Loucy (cell line): ENCODE measurements around the gene MAP3K15.

Experiments
- H2AFZ ChIP-seq: fragments of 200-600 bp; sonication (generic); 2 replicates; pipeline ENCODE4 v1.6.0; 2016; ENCODE audit warnings: antibody characterized with exemption, mild to moderate bottlenecking, low read length, moderate library complexity
- H3F3A ChIP-seq: fragments of 200-600 bp; 2 replicates; pipeline ENCODE4 v1.6.0; 2016; ENCODE audit warnings: antibody characterized with exemption, low read depth, mild to moderate bottlenecking
- H3K27me3 ChIP-seq: fragments of 200-600 bp; sonication (generic); 2 replicates; pipeline ENCODE4 v1.6.1; 2014; ENCODE audit warnings: low read length, mild to moderate bottlenecking; ENCODE audit not compliant: insufficient read depth, poor library complexity, severe bottlenecking
- H3K36me3 ChIP-seq: fragments of 200-600 bp; sonication (generic); 2 replicates; pipeline ENCODE4 v1.6.1; 2016; ENCODE audit warnings: low read length; ENCODE audit not compliant: insufficient read depth
- H3K4me1 ChIP-seq: fragments of 200-600 bp; sonication (generic); 2 replicates; pipeline ENCODE4 v1.5.1; 2014; ENCODE audit warnings: low read length, mild to moderate bottlenecking; ENCODE audit not compliant: insufficient read depth, poor library complexity, severe bottlenecking
- H3K4me2 ChIP-seq: fragments of 200-600 bp; sonication (generic); 2 replicates; pipeline ENCODE4 v1.6.0; 2014; ENCODE audit warnings: antibody characterized with exemption, low read length, low read depth, mild to moderate bottlenecking; ENCODE audit not compliant: poor library complexity, severe bottlenecking
- H3K4me3 ChIP-seq: fragments of 200-600 bp; sonication (generic); 2 replicates; pipeline ENCODE4 v1.5.1; 2014; ENCODE audit warnings: low read length, mild to moderate bottlenecking, mixed read lengths; ENCODE audit not compliant: poor library complexity, severe bottlenecking
- H3K79me2 ChIP-seq: fragments of 200-600 bp; sonication (generic); 2 replicates; pipeline ENCODE4 v1.6.1; 2014; ENCODE audit warnings: low read length; ENCODE audit not compliant: insufficient read depth
- H3K9ac ChIP-seq: fragments of 200-600 bp; sonication (generic); 2 replicates; pipeline ENCODE4 v1.6.0; 2014; ENCODE audit warnings: mild to moderate bottlenecking, low read depth, low read length, moderate library complexity; ENCODE audit not compliant: poor library complexity, severe bottlenecking
- H3K9me2 ChIP-seq: fragments of 200-600 bp; sonication (generic); replicated peaks from 2 replicates; pipeline ENCODE4 v1.6.1; 2016; ENCODE audit warnings: low read depth, low read length, mixed read lengths
- H3K9me3 ChIP-seq: fragments of 200-600 bp; sonication (generic); 2 replicates; pipeline ENCODE4 v1.6.1; 2014; ENCODE audit warnings: mild to moderate bottlenecking, antibody characterized with exemption, low read length, low read depth; ENCODE audit not compliant: insufficient read depth
- H4K20me1 ChIP-seq: fragments of 200-600 bp; sonication (generic); 2 replicates; pipeline ENCODE4 v1.6.0; 2014; ENCODE audit warnings: antibody characterized with exemption, low read length, mild to moderate bottlenecking; ENCODE audit not compliant: insufficient read depth, poor library complexity, severe bottlenecking
- EZH2phosphoT487 ChIP-seq: fragments of 200-600 bp; IDR thresholded peaks from 2 replicates; pipeline ENCODE4 v1.6.1; 2018; ENCODE audit warnings: antibody characterized with exemption, mild to moderate bottlenecking, moderate library complexity, borderline replicate concordance
- TF ChIP-seq, protein P1 (sequence below): fragments of 200-600 bp; sonication (generic); conservative IDR thresholded peaks from 2 replicates; pipeline ENCODE4 v1.5.1; 2014; ENCODE audit warnings: mild to moderate bottlenecking, antibody characterized with exemption, low read length

Gene MAP3K15

DNA sequence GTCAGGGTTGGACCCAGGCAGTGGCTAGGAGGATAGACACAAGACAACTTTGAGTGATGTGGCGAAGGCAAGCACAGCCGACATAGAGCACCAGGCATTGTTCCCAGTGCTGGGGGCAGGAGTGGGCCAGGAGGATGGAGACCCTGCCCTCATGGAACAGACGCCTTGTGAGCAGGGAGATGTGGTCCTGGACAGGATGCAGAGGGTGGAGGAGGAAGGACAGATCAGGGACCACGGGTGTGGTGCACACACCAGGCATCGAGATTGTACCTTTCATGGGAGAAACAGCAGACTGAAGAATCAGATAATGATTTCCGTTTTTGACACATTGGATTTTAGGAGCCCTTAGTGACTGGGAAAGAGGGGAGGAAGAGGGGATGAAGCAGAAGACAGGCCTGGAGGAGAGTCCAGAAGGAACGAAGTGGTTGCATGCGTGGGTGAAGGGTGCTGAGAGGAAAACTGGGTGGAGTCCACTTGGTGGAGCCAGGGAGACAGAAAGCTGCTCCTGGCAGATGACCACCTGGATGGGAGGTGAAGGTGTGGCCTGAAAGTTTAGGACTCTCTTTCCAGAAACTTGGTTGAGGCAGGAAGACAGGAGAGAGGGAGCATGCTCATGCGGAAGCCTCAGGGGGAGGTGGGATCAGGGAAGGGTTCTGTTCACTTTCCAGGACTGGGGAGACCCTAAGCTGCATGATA, 27.9 kb upstream of the MAP3K15 start:
- no peaks in the 10 kb centered on the region for H3K4me1 ChIP-seq
- H3K79me2 ChIP-seq, result no peaks in the 10 kb centered on the region
- H3K9ac ChIP-seq, result no peak overlapping the region
- H3K36me3 ChIP-seq, result peaks cover 3% of the 10 kb centered on the region; the same call in 1 of the 2 replicates
- H3K27me3 ChIP-seq, result no peaks in the 10 kb centered on the region
- no peaks in the 10 kb centered on the region for H3F3A ChIP-seq
- H4K20me1 ChIP-seq, result no peaks in the 10 kb centered on the region
- H2AFZ ChIP-seq, result no peak overlapping the region
- H3K4me2 ChIP-seq, result no peak overlapping the region
- TF ChIP-seq, protein P1, sequence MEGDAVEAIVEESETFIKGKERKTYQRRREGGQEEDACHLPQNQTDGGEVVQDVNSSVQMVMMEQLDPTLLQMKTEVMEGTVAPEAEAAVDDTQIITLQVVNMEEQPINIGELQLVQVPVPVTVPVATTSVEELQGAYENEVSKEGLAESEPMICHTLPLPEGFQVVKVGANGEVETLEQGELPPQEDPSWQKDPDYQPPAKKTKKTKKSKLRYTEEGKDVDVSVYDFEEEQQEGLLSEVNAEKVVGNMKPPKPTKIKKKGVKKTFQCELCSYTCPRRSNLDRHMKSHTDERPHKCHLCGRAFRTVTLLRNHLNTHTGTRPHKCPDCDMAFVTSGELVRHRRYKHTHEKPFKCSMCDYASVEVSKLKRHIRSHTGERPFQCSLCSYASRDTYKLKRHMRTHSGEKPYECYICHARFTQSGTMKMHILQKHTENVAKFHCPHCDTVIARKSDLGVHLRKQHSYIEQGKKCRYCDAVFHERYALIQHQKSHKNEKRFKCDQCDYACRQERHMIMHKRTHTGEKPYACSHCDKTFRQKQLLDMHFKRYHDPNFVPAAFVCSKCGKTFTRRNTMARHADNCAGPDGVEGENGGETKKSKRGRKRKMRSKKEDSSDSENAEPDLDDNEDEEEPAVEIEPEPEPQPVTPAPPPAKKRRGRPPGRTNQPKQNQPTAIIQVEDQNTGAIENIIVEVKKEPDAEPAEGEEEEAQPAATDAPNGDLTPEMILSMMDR, result no peak
- TF ChIP-seq EZH2phosphoT487, result no peak
- H3K9me3 ChIP-seq, result no peaks in the 10 kb centered on the region
- H3K4me3 ChIP-seq, result no peak overlapping the region
- no peaks in the 10 kb centered on the region for H3K9me2 ChIP-seq

DNA sequence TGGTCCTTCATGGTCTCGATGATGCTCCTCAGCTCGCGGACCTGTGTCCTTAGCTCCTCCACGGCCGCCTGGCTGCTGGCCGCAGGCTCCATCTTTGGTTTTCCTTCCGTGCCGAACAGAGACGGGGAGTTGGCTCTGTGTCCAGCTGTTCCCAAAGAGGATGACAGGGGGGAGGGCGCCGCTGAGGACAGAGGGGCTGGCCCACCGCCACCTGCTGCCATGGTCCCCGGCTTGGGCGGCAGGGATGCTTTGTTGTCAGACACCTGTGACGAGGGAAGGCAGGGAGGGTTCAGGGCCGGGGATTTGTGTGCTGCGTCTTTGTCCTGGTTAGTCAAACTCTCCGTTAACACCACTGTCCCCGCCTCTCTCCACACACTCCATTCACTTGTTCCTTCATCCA, 26.6 kb upstream of the MAP3K15 start:
- H3K36me3 ChIP-seq, result peaks cover 3% of the 10 kb centered on the region; the same call in 1 of the 2 replicates
- H3K4me2 ChIP-seq, result no peak overlapping the region
- H3K79me2 ChIP-seq, result no peaks in the 10 kb centered on the region
- TF ChIP-seq, protein P1, result no peak
- no peak for TF ChIP-seq EZH2phosphoT487
- H3F3A ChIP-seq, result no peaks in the 10 kb centered on the region
- H3K4me3 ChIP-seq, result no peak overlapping the region
- no peak overlapping the region for H2AFZ ChIP-seq
- H3K9me3 ChIP-seq, result no peaks in the 10 kb centered on the region
- no peaks in the 10 kb centered on the region for H3K9me2 ChIP-seq
- no peaks in the 10 kb centered on the region for H3K27me3 ChIP-seq
- H3K4me1 ChIP-seq, result no peaks in the 10 kb centered on the region
- no peak overlapping the region for H3K9ac ChIP-seq
- no peaks in the 10 kb centered on the region for H4K20me1 ChIP-seq

DNA sequence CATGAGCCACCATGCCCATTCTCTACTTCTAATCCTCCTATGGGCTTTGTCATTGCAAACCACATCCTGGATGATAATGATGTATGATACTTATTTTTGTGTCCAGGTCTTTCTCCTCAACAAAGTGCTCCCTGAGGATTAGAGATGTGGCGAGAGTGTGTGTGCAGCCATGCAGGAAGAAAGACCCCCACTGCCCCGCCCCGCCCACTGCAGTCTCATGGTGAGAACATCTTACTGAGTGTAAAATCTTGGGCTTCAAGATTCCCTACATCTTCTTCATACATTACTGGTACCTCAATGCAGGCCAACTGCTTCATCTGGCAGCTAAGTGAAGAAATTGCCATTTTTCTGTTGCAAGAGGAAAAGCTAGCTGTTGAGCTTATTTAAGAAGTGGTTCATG, 25.9 kb upstream of the MAP3K15 start:
- no peak overlapping the region for H3K4me3 ChIP-seq
- no peak for TF ChIP-seq EZH2phosphoT487
- TF ChIP-seq, protein P1, result no peak
- no peak overlapping the region for H2AFZ ChIP-seq

More for the DNA sequence above, 25.9 kb upstream of the MAP3K15 start:
- Histone ChIP-seq H3K4me2 (no peak overlapping the region), H3K9me2 (no peaks in the 10 kb centered on the region), H3K9me3 (no peaks in the 10 kb centered on the region), H3K4me1 (no peaks in the 10 kb centered on the region), H3F3A (no peaks in the 10 kb centered on the region), H4K20me1 (no peaks in the 10 kb centered on the region), H3K27me3 (no peaks in the 10 kb centered on the region), H3K79me2 (no peaks in the 10 kb centered on the region), H3K36me3 (peaks cover 3% of the 10 kb centered on the region; the same call in 1 of the 2 replicates), H3K9ac (no peak overlapping the region)
